Pancreas (tissue), 10 donors: ENCODE measurements around the gene U2AF1L4. TPM values are rescaled to one million over a fixed set of nuclear protein-coding genes. Genes with fewer than 3 reads are reported as not detected.

ENCODE experiments used
- ATAC-seq, 4 donors: fragments of 200-7000 bp; cut with Tn5 transposase; one replicate each; pipeline versions ENCODE4 v1.8.0 to v1.9.1; 2020; ENCODE audit warnings: mild to moderate bottlenecking in 4 of 4, moderate library complexity in 4 of 4
- DNase-seq, 6 donors: peaks; one replicate each; pipeline ENCODE4 v3.0.0-alpha.2; 2020
- FAIRE-seq: peaks from 2 replicates; lab custom pipeline; 2012; peaks lifted over from hg19 to GRCh38; lab: Jason Lieb, UNC
- H3K27ac ChIP-seq, 4 donors: fragments of 200-600 bp; sonication (generic); 1 replicate in 3 of 4; 2 replicates in 1 of 4; pipeline versions ENCODE4 v1.5.0 to v1.8.0; 2020
- H3K27me3 ChIP-seq, 4 donors: fragments of 200-600 bp; one replicate each; pipeline ENCODE4 v1.8.0; 2021
- H3K36me3 ChIP-seq, 3 donors: fragments of 200-600 bp; sonication (generic) in 1 of 3; one replicate each; pipeline versions ENCODE4 v1.5.0 to v1.8.0; 2020 to 2021
- H3K4me1 ChIP-seq, 3 donors: fragments of 200-600 bp; one replicate each; pipeline ENCODE4 v1.8.0; 2021
- H3K4me3 ChIP-seq, 4 donors: fragments of 200-600 bp; sonication (generic) in 2 of 4; one replicate each; pipeline versions ENCODE4 v1.5.0 to v1.8.0; 2020 to 2021
- H3K9me3 ChIP-seq, 4 donors: fragments of 200-600 bp; one replicate each; pipeline ENCODE4 v1.8.0; 2021
- CTCF ChIP-seq, 4 donors: fragments of 200-600 bp; sonication (generic) in 3 of 4; IDR thresholded peaks; one replicate each; pipeline versions ENCODE4 v1.5.0 to v1.8.0; 2021; ENCODE audit warnings: antibody characterized with exemption in 4 of 4
- WGBS, 2 donors: extraction: QIAGEN DNeasy Blood & Tissue Kit; methylation state at CpG; one replicate each; pipeline ENCODE4 v1.1.7; 2013; 5-methylcytosine and 5-hydroxymethylcytosine counted together
- intact Hi-C, 3 donors: fragments of 100-400 bp; cut with DNase I; formaldehyde crosslinking; loops; one replicate each; pipeline versions ENCODE4 v1.11.1 to v1.14.2; 2022
- polyA plus RNA-seq, 2 donors: library from polyadenylated mRNA; stranded (reverse); fragments of 200-250 nt; gene quantifications; one replicate each; pipeline ENCODE4 v1.2.3, GENCODE V29; 2013
- total RNA-seq, 6 donors: library from RNA; stranded (reverse); fragmentation: NEBNext Ultra II Directional in 4 of 6; extraction: Animal tissue kit (Norgen Biotek cat#: 25700) in 4 of 6; gene quantifications; one replicate each; pipeline versions ENCODE4 v1.2.1 to v1.2.4, GENCODE V29; 2021 to 2023
- donor health status: healthy with polysubstance abuse.
- donor health status: DM: no; HTN: no; CAD: no; lungs with moderate emphysema.
- donor health status: DM: no; HTN: no; CAD: no.
- donor health status: control.
- donor health status: control.
- donor health status: Bipolar disorder and iron deficiency.
- donor health status: DM: yes; HTN: yes; CAD: no.
- donor health status: DM: no; HTN: no; CAD: no.
- donor health status: DM: no; HTN: no; CAD: no.
- donor health status: DM: yes; HTN: yes; CAD: no.

U2AF1L4 gene
- total and polyA plus RNA-seq, 8 donors = 9.7 to 124 (median 12.0) TPM

- no peak for ATAC-seq
These were observed 19.5 kb upstream of the U2AF1L4 start for GRCh38 chr19:35764432-35765315.

GRCh38 chr19:35760711-35761349, 15.6 kb upstream of the U2AF1L4 start:
- peak in 1 of 6 donors; percentile 43 for DNase-seq
- Histone ChIP-seq H3K4me3 (no peak overlapping the region), H3K27me3 (no peaks in the 10 kb centered on the region), H3K9me3 (no peaks in the 10 kb centered on the region), H3K27ac (no peak overlapping the region), H3K36me3 (no peaks in the 10 kb centered on the region), H3K4me1 (peaks cover 0 to 17% (median 8%) of the 10 kb centered on the region in 3 donors)
- ATAC-seq = no peak
- TF ChIP-seq CTCF (IDR thresholded peaks at IDR 0.05) = no peak
- intact Hi-C loops = no loop called here
- WGBS, 2 donors = 88 to 96% methylated on average over 4 of the region's 4 CpGs
- FAIRE-seq = no peak

More at GRCh38 chr19:35764432-35765315, 19.5 kb upstream of the U2AF1L4 start:
- DNase-seq = no peak
- TF ChIP-seq CTCF (IDR thresholded peaks at IDR 0.05) = no peak
- H3K36me3 ChIP-seq = no peaks in the 10 kb centered on the region
- no peak overlapping the region for H3K27ac ChIP-seq
- H3K27me3 ChIP-seq = no peaks in the 10 kb centered on the region
- peaks cover 0 to 3% (median 0%) of the 10 kb centered on the region in 3 donors for H3K4me1 ChIP-seq
- 92 to 93% methylated on average over 17 of the region's 17 CpGs for WGBS, 2 donors
- H3K9me3 ChIP-seq = no peaks in the 10 kb centered on the region
- intact Hi-C loops = no loop called here
- FAIRE-seq = no peak
- no peak overlapping the region for H3K4me3 ChIP-seq

- no peak for DNase-seq
- Histone ChIP-seq H3K4me3 (no peak overlapping the region), H3K27ac (no peak overlapping the region), H3K4me1 (peaks cover 0 to 17% (median 8%) of the 10 kb centered on the region in 3 donors), H3K27me3 (no peaks in the 10 kb centered on the region), H3K36me3 (no peaks in the 10 kb centered on the region), H3K9me3 (no peaks in the 10 kb centered on the region)
- WGBS, 2 donors = 91 to 93% methylated on average over 2 of the region's 2 CpGs
- no peak for ATAC-seq
- TF ChIP-seq CTCF (IDR thresholded peaks at IDR 0.05) = no peak
- no peak for FAIRE-seq
- intact Hi-C loops = no loop called here
These were observed 14.5 kb upstream of the U2AF1L4 start for GRCh38 chr19:35759697-35760096.

- FAIRE-seq (peak; percentile 96), ATAC-seq (peak; percentile 94 to 96 (median 96)), DNase-seq (peak; percentile 96 to 99 (median 99))
- WGBS, 2 donors = 0% methylated on average over 53 of the region's 53 CpGs
- no peak for TF ChIP-seq CTCF (IDR thresholded peaks at IDR 0.05)
- Histone ChIP-seq H3K9me3 (no peaks in the 10 kb centered on the region), H3K4me1 (peaks cover 0 to 17% (median 8%) of the 10 kb centered on the region in 3 donors), H3K27ac (peak within 1 kb of the TSS; percentile 85 to 89 (median 86)), H3K36me3 (peaks cover 0 to 3% (median 0%) of the 10 kb centered on the region in 3 donors), H3K4me3 (peak within 1 kb of the TSS; percentile 68 to 93 (median 80)), H3K27me3 (no peaks in the 10 kb centered on the region)
- intact Hi-C loops = no loop called here
These were observed 12.8 kb upstream of the U2AF1L4 start, which contains the start of gene PROSER3 for GRCh38 chr19:35757749-35758608. TSS of gene PROSER3 (plus strand) at chr19:35758176. CDS start at chr19:35758216, 40 bp downstream.
